OCI-LY7 (cell line): ENCODE data around the gene E2F3.

Experiments
- CTCF ChIP-seq: fragments of 200-600 bp; sonication (generic); conservative IDR thresholded peaks from 2 replicates; pipeline ENCODE4 v1.5.1; 2014; ENCODE audit warnings: mild to moderate bottlenecking, antibody characterized with exemption, low read length, moderate library complexity, mixed read lengths
- EZH2phosphoT487 ChIP-seq: fragments of 200-600 bp; sonication (generic); IDR thresholded peaks from 2 replicates; pipeline ENCODE4 v1.6.1; 2018; ENCODE audit warnings: low read depth, borderline replicate concordance, mild to moderate bottlenecking, mixed run types, antibody characterized with exemption, low read length, moderate library complexity, mixed read lengths

- no peak for TF ChIP-seq CTCF
- TF ChIP-seq EZH2phosphoT487, result no peak
Measured at GRCh38 chr6:20477485-20477884, 75.8 kb downstream of the E2F3 start.
